NCI-H146 treated with DMSO at 0.1 percent for 48 hours (cell line): Measurements from ENCODE around the gene TSC22D3.
"Not testable (repeated sequence)": the region's sequence is repeated elsewhere in the genome, so short reads cannot be mapped to it uniquely, and the experiment has no call there.

ENCODE experiments used
- DNase-seq: peaks from one replicate; lab custom pipeline; 2025; ENCODE audit not compliant: unreplicated experiment; lab: John Stamatoyannopoulos, UW

TSC22D3 gene

DNA sequence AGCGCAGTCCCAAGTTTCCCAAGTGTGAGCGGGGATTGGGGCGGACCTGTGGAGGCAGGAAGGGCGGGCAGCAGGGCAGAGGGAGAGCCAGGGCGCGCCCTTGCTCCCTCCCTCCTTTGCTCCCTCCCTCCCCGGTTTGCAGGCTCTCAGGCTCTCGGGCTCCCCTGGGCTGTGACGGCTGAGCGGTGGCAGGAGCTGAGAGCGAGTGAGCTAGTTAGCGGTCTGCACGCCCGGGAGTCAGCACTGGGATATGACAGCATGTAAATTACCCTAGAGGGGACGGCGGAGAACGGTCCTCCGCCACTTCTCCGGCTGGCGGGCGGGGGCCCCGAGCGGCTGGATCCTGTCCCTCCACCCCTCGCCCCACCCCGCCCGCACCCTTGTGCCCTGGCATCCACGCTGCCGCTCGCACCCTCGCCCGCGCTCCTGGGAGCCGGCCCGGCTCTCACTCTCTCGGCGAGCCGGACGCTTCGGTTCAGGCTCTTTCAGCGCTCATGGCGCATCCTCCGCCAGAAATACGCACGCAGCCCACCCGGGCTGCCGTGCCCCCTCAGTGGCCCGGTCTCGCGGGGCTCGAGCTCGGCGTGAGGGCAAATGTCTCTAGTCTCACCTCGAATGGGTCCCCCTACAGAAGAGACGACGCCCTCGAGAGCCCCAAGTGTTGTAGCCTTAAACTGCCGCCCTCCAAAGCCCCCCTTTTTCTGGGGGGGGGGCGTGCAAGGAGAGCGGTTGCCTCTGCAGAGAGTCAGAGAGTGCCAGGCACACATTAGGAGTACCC lies at the start of gene TSC22D3:
TSC22D3 (minus strand) TSS at position 54 of the 778 bp plus-strand sequence. CDS start 368 bp downstream, outside the sequence.
- DNase-seq = peak; percentile 0

DNA sequence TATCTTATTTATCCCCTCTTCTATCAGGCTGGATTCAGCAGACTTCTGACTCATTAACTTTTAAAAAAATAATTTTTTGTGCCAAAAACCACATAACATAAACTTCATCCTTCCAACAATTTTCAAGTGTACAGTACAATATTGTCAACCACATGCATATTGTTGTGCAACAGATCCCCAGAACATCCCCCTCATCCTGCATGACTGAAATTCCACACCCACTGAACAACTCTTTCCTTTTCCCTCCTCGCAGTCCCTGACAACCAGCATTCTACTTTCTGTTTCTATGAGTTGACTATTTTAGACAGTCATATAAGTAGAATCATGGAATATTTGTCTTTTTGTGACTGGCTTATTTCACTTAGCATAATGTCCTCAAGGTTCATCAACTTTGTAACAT lies 47.9 kb upstream of the TSC22D3 start:
- DNase-seq = no peak

DNA sequence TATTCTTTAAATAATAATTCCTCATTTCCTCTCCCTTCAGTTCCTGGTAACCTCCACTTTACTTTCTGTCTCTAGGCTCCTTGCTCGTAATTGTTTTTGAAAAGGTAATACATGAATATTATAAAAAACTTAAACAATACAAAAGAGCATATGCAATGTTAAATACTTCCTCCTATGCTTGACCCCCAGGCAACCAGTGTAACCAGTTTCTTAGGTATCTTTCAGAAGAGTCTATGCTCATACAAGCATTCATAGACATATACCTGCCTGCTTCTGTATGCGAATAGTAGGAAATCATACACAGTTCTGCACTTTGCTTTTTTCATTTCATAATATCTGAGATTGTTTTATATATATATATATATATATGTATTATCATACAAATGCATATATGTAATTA lies 47.5 kb upstream of the TSC22D3 start:
- no peak for DNase-seq

DNA sequence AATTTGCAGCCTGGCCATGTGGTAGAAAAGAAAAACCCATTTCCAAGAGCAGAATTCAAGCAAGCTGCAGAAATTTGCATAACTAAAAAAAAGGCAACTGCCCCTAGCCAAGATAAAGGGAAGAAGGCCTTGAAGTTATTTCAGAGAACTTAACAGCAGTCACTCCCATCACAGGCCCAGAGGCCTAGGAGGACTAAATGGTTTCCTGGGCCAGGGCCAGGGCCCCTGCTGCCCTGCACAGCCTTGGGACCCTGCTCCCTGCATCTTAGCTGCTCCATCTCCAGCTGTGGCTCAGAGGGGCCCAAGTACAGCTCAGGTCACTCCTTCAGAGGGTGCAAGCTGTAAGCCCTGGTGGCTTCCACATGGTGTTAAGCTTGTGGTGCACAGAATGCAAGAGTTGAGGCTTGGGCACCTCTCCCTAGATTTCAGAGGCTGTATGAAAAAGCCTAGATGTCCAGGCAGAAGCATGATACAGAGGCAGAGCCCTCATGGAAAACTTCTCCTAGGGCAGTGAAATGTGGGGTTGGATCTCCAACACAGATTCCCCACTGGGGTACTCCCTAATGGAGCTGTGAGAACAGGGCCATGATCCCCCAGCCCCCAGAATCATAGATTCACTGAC lies 43.4 kb upstream of the TSC22D3 start:
- DNase-seq = no peak

DNA sequence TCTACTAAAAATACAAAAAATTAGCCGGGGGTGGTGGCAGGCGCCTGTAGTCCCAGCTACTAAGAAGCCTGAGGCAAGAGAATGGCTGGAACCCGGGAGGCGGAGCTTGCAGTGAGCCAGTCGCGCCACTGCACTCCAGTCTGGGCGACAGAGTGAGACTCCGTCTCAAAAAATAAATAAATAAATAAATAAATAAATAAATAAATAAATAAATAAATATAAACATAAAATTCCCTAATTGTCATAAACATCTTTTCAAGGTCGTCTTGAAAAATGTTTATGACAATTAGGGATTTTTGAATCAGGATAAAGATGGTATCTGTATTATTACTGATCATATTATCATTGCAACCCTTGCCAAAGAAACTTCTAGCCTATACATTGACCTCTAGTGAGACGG lies 34.5 kb upstream of the TSC22D3 start:
- DNase-seq = not testable (repeated sequence)

DNA sequence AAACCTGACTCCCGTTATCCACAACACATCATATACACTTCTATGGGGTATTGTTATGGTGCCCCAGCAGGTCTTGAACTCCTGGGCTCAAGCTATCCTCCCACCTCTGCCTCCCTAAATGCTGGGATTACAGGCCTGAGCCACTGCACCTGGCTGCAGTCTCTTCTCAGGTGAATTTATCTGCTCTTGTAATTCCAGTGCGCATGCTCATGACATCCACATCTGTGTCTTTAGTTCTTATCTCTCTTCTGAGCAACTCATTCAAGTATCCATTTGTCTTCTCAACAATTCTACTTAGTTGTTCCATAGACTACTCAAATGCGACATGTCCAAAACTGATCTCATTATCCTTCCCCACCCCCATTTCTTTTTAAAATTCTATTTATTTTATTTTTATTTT lies 29.6 kb upstream of the TSC22D3 start:
- DNase-seq = no peak

DNA sequence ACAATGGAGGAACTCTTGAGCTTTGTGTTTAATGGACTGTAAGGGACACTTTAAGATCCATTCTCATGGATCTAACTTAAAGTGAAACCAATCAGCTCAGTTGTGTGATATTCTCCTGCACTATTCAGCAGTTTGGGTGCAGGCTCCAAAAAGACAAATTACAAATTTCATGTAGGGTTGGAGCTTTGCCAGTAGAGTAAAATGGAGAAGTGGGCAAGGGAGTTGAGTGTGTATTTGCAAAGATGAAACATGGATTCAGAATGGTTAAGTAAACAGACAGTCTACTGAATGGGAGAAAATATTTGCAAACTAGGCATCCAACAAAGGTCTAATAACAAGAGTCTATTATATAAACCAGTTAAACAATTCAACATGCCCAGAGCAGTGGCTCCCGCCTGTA lies 28.8 kb upstream of the TSC22D3 start:
- DNase-seq = no peak

DNA sequence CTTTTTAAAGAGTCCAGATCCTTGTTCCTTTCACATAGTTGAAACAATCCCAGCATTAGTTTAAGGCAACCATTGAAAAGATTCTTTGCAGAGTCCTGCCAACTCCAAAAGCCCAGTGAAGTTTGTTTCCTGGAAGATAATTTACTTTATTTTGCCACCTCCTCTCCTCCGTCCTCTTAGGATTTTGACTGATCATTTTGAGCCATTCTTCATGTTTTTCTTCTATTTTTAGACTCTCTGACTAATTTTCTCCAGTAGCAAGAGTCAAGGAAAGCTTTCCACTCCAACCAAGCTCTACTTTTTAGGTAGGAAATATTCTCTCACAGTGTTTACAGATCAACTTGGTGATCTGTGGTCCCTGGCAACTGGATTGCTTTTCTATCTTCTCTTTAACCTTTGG lies 12.2 kb upstream of the TSC22D3 start:
- no peak for DNase-seq

DNA sequence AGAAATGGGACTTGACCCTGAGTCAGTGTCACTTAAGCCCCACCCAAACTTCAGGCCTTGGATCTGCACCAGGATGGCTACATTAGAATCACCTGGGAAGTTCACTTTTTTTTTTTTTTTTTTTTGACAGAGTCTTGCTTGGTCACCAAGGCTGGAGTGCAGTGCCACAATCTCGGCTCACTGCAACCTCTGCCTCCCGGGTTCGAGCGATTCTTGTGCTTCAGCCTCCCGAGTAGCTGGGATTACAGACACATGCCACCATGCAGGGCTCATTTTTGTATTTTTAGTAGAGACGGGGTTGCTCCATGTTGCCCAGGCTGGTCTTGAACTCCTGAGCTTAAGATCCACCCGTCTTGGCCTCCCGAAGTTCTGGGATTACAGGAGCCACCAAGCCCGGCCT lies 4.9 kb upstream of the TSC22D3 start:
- DNase-seq = no peak

DNA sequence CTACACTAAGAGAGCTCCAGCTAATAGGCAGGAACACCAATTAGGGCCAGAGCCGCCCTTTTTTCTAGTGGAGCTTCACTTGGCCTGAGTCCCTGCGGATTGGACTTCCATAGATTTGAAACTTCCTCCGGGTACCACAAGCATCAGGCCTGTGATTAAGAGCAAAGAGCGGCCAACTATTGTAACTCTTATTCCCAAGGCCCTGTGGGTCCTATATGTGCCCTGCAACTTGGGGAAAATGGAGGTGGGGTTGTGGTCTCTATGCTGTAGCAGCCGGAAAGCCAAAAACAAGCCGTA lies 1.9 kb upstream of the TSC22D3 start, which contains the start of gene NCBP2L:
NCBP2L (plus strand) TSS at position 198 of the 297 bp plus-strand sequence. CDS start 16,488 bp downstream, outside the sequence.
- DNase-seq = no peak

DNA sequence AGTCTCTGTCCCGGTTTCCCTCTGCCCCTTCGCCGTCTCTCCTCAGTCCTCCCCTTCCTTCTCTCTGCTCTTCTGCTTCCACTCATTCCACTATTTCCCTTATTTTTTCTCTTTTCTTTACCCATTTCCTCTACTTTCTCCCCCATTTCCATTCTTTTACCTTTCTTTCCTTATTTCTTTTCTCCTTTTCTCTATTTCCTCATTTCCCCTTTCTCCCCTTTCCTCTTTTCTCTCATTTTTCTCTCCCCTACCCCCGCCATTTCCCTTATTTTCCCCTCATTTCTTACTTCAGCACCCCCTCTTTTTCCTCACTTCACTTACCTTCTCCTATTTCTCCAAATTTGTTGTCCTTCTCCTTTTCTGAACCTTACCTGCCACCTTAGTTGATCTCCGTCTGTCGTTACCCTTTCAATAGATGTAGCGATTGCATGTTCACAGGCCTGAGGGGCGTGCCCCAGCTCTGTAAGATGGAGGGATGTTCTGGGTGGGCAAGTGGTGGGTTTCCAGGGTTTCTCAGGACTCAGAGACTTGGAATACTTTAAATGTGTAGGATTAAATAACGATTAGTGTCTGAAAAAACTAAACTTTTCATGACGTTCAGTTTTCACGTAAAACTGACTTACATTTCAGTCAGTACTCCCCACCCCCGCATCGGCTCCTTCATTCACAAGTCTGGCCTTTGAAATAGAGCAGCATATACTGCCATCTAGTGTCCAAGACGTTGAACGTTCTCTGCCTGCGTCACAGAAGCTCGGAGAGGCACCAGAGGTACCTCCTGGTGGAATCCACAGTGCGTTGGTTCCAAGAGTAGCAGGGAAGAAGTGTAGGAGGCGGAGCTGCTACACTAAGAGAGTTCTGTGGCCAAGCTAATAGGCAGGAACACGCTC lies 1.3 kb upstream of the TSC22D3 start:
- DNase-seq = peak; percentile 21

DNA sequence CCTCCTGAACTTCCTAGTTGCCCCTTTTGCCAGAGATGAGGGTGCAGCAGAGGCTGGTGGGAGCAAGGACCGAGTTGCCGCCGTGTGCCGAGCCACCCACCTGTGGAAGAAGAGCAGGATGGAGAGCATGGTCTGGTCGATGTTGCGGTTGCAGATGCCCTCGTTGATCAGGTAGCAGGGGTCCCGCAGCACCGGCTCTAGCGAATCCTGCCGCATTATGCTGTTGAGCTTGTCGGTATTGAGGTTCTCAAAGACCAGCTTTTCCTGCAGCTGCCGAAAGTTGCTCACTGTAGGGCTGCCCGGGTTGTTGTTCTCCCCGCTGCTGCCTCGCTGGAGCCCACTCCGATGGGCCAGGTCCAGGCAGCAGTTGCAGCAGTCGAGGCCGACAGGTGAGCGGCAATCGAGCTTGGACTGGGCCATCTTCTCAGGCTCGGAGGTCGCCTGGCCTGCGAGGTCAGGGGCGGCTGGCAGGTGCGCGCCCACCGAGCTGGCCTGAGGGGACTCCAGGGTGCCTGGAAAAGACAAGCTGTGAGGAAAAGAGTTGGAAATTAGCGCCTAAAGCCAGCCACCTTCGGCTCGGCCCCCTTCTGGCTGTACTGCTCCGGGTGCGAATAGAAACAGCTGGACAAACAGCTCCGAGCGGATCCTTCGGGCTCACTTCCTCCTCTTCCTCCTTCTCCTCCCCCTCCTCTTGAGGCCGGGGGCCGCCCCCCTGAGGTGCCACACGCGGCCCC lies 420 bp downstream of the TSC22D3 start:
- DNase-seq = no peak

DNA sequence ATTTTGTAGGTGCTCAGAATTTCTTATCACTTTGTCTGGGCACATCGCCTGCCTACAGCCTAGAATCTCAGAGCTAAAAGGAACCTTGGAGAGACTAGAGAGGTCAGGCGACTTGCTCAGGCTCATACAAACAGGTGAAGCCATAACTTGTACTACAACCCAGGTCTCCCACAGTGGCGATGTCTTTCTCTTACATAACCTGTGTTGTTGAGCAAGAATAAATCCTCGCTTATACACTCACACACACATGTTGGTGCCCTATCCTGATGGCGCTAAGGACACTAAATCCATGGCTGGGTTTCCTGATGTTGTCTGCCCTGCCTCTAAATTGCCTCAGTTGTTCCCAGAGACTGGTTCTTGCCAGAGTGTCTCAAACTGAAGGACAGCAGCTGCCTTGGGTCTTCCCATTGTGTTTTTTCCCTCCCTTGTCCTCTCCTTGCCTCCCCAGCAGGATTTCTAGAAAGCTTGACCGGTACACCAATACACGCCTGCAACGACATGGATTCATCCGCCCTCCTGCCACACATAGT lies 1.6 kb downstream of the TSC22D3 start:
- no peak for DNase-seq

DNA sequence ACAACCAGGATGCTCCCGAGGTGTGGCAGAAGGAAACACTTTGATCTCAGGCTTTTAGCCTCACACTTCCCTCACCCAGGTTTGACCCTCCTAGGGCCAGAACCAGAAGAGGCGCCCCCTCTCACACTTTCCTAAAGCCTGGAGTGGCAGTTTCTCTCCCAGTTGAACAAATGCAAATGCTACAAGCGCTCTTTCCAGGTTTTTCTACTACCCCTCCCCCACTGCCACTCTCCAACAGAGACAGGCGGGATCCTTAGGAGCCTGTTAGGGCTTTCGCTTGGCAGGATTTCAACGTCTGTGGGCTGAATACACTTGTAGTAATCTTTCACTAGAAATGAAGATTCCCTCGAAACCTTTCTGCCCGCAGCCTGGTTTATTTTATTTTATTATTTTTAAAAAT lies 2.4 kb downstream of the TSC22D3 start:
- DNase-seq = no peak

DNA sequence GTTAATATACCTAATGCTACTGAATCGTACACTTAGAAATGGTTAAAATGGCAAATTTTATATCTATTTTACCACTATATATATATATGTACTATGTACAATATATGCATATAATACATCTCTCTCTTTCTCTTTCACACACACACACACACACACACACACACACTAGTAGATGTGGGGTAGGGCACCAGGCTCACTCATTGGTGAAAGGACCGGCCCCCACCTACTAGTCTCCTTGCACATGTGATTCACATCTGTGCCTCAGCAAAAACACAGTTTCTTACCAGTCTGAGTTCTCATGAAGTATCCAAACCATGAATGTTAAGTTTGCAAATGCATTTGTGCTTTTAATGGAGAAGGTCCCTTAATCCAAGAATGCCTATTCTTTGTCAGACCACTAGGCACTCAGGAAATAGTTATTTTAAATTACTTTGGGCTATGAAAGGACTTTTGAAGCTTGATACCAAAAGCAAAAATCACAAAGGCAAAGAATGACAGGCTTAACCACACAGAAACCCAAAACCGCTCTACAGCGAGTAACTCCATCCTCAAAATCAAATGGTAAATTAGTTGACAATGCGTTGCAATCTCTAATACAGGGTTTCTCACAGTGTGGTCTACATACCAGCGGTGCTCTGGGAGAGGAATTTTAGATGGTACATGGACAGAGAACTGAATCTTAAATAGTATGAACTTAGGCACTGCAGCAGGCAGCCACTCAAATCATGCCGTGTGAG lies 5.8 kb downstream of the TSC22D3 start:
- DNase-seq = no peak

DNA sequence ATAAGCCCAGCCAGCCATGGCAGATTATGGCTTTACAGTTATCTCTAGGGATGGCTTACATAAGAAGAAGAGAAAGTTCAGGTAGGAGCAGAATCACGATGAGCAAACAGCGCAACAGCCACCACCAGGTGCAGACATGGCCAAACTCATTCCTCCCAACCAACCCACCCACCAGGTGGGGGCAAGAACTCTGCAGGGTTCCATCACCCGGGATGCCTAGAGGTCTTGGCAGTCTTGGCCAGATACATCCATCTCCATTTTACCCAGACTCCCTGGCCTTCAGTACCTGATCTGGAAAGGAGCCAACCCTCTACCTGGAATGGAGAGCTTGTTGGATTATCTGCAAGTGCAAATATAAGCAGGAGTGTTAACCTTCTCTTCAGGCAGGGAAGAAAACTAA lies 7.5 kb downstream of the TSC22D3 start:
- DNase-seq = no peak

DNA sequence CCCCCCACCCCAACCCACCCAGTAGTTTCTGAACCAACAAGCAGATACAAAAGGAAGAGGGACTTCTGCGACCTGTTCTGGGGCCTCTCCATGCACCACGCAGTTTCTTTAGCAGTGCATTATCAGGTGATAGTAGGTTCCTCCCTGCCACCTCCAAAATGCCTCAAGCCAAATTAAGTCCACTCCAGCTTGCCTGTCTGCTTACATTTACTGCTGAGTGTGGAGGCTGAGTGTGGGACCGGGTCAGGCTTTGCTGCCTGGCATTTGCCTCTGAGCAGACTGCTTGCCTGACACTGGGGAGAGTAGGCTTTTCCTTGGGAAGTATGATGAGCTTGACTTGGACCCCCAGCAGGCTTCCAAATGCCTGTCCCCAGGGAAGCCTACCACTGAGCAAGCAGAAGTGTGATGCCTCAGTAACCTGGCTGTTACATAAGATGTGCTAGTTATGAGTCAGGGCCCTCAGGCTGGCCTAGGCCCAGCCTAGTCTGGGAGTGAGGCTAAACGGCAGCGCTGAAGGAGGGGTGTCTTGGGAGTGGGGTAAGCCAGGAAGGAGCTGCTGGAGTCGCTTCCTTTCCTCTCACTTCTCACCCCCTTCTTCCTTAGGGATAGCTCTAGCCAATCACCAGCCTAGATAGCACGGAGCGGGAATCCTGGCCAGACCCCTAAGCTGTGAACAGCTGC lies 9.0 kb downstream of the TSC22D3 start:
- no peak for DNase-seq

DNA sequence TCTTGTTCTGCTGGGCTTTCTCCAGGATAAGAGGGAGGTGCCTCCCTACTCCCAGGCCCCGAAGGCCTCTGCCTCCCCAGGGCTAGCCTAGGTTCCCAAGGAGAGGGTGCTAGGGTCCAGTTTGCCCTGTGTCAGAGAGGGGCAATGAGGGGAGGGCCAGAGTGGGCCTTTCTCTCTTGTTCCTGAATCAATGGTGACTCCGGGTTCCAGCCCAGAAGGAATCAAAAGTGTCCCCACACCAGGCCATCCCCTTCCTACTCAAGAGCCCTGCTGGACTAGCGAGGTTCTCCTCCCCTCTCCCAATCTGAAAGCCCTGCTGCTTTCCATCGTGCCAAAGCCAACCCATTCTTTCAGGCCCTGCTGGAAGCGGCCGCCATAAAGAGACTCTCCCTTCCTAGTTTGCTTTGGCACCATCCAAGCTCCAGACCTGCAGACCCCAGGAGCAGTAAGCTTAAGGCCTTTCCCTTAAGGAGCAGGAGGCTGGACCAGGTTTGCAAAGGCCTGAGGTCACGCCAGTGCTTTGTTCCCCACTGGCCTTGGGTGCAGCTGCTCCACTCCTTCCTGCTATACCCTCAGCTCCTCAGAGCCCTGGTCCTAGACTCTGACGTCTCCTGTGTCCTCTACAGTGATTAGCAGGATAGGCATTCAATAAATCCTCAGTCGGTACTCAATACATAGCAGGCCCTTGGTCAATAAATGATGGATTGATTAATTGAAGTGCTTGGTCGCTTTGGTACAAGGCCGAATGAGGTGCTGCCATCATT lies 10.6 kb downstream of the TSC22D3 start:
- DNase-seq = no peak

DNA sequence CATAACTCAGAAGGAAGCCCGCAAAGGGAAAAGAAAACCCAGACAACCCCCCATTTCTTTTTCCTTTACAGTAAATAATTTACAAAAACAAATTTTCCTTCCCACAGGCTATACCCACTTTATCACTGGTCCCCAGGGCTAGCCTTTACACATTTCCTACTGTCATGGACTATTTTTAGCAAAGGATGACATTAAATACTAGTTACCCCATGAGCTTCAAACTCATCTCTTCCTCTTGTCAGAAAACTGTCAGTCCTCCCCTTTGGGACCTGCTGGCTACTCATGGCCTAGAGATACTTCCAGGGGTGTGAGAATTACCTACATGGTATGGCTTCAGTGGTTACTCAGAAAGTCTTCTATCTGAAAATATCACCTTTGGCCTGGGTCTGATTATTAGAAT lies 11.9 kb downstream of the TSC22D3 start:
- no peak for DNase-seq
